ENCODE data around the gene SCAANT1.

GRCh38 chr3:63908081-63908736 lies 4.0 kb downstream of the SCAANT1 start:
- TF ChIP-seq CTCF (IDR thresholded peaks at IDR 0.05; ENCODE audit: low read depth, low read length, poor library complexity, severe bottlenecking): no peak
- no peak for TF ChIP-seq EZH2phosphoT487 (IDR thresholded peaks at IDR 0.05; ENCODE audit: borderline replicate concordance, low read length)

Measured in DOHH2 (cell line).